K562 (cell line): Measurements from ENCODE around the gene STPG4. TPM values are rescaled to one million over a fixed set of nuclear protein-coding genes. Genes with fewer than 3 reads are reported as not detected.

Experiments used
- ATAC-seq: fragments of 200-7000 bp; cut with Tn5 transposase; 3 replicates; pipeline ENCODE4 v1.9.1; 2020; ENCODE audit warnings: moderate library complexity
- BruUV-seq: library from RNA; stranded (reverse); fragments of 400-500 nt; replicated peaks from 2 replicates; lab custom pipeline; 2021; lab: Mats Ljungman, UMichigan
- CTCF ChIA-PET: fragments of 300-600 bp; formaldehyde crosslinking; extraction: SDS; loops from one replicate; lab custom pipeline; 2021; ENCODE audit warnings: low intra/inter-chr PET ratio; lab: Yijun Ruan, JAX
- POLR2A ChIA-PET: fragments of 300-600, 350-650 bp; sonication (Branson Sonifier 250); formaldehyde crosslinking; extraction: SDS; loops from one replicate; lab custom pipeline; 2021; ENCODE audit warnings: antibody characterized with exemption, inconsistent platforms; lab: Yijun Ruan, JAX
- DNase-seq, 4 experiments: peaks; one replicate each; pipeline versions ENCODE4 v3.0.0 to v3.0.0-alpha.2; 2011 to 2018; ENCODE audit warnings: low spot score in 3 of 4, mixed read lengths in 3 of 4; ENCODE audit errors: extremely low read depth in 1 of 4
- FAIRE-seq: peaks from 2 replicates; lab custom pipeline; 2011; peaks lifted over from hg19 to GRCh38; lab: Jason Lieb, UNC
- H2AFZ ChIP-seq: 2 replicates; pipeline ENCODE4 v1.6.0; 2011; ENCODE audit warnings: low read depth, low read length, control low read depth, inconsistent platforms
- H3K27ac ChIP-seq: fragments of 200-600 bp; 3 replicates; pipeline ENCODE4 v1.8.0; 2011; ENCODE audit warnings: low read depth, mild to moderate bottlenecking, control low read depth, inconsistent platforms, low read length, moderate library complexity, mixed read lengths; ENCODE audit errors: extremely low read depth
- H3K27me3 ChIP-seq, 2 experiments: fragments of 300-600 bp in 1 of 2; 2 replicates in 1 of 2; 3 replicates in 1 of 2; pipeline versions ENCODE4 v1.6.0 to v1.8.0; 2011; ENCODE audit warnings: inconsistent platforms in 2 of 2, low read length in 2 of 2, mild to moderate bottlenecking in 1 of 2, mixed read lengths in 1 of 2, moderate library complexity in 1 of 2; ENCODE audit not compliant: control insufficient read depth in 2 of 2, insufficient read depth in 2 of 2
- H3K36me3 ChIP-seq: fragments of 300-600 bp; 3 replicates; pipeline ENCODE4 v1.8.0; 2011; ENCODE audit warnings: mild to moderate bottlenecking, low read length, inconsistent platforms; ENCODE audit not compliant: control insufficient read depth, insufficient read depth
- H3K4me1 ChIP-seq, 2 experiments: fragments of 200-600 bp in 1 of 2; replicated peaks in 1 of 2; 2 replicates in 1 of 2; 3 replicates in 1 of 2; pipeline versions ENCODE4 v1.5.1 to v1.8.0; 2011; ENCODE audit warnings: inconsistent platforms in 2 of 2, low read length in 2 of 2, mild to moderate bottlenecking in 1 of 2, mixed read lengths in 1 of 2, moderate library complexity in 1 of 2; ENCODE audit not compliant: control insufficient read depth in 2 of 2, insufficient read depth in 2 of 2
- H3K4me2 ChIP-seq: 2 replicates; pipeline ENCODE4 v1.6.1; 2011; ENCODE audit warnings: low read length, control low read depth, inconsistent platforms, mixed read lengths; ENCODE audit not compliant: insufficient read depth
- H3K4me3 ChIP-seq: fragments of 200-600 bp; sonication (generic), shearing (Covaris generic); 2 replicates; pipeline ENCODE4 v1.5.1; 2016; ENCODE audit warnings: control low read depth, inconsistent platforms
- H3K79me2 ChIP-seq: fragments of 200-600 bp; 3 replicates; pipeline ENCODE4 v1.8.0; 2011; ENCODE audit warnings: low read length, inconsistent platforms; ENCODE audit not compliant: control insufficient read depth, insufficient read depth
- H3K9ac ChIP-seq, 2 experiments: 2 replicates each; pipeline versions ENCODE4 v1.6.0 to v1.6.1; 2011; ENCODE audit warnings: low read depth in 2 of 2, low read length in 2 of 2, control low read depth in 1 of 2, inconsistent platforms in 1 of 2, mild to moderate bottlenecking in 1 of 2, mixed read lengths in 1 of 2; ENCODE audit not compliant: insufficient read depth in 1 of 2
- H3K9me1 ChIP-seq: one replicate; pipeline ENCODE4 v1.6.0; 2011; ENCODE audit warnings: inconsistent platforms, mild to moderate bottlenecking, low read length, moderate library complexity; ENCODE audit not compliant: control insufficient read depth, insufficient read depth
- H3K9me3 ChIP-seq: replicated peaks from 2 replicates; pipeline ENCODE4 v1.5.1; 2011; ENCODE audit warnings: low read depth, low read length, inconsistent platforms; ENCODE audit not compliant: control insufficient read depth, insufficient read depth
- H4K20me1 ChIP-seq: replicated peaks from 2 replicates; pipeline ENCODE4 v1.6.1; 2011; ENCODE audit warnings: low read length, inconsistent platforms, mixed read lengths; ENCODE audit not compliant: control insufficient read depth, insufficient read depth
- BMI1 ChIP-seq: fragments of 150-350 bp; IDR thresholded peaks from 2 replicates; pipeline ENCODE4 v1.6.1; 2014; ENCODE audit warnings: low read length
- WGBS: fragments of 100-300 bp; shearing (Covaris generic); methylation state at CpG from one replicate; pipeline ENCODE4 v1.1.6; 2016; ENCODE audit warnings: low coverage, mixed read lengths; ENCODE audit not compliant: insufficient coverage; ENCODE audit errors: missing lambda C conversion rate; 5-methylcytosine and 5-hydroxymethylcytosine counted together
- in situ Hi-C: fragments of 300-500 bp; cut with MboI; formaldehyde crosslinking; loops from 4 replicates; pipeline ENCODE4 v1.15.0; 2018; ENCODE audit warnings: inconsistent platforms, mixed read lengths
- intact Hi-C: fragments of 100-400 bp; cut with micrococcal nuclease; formaldehyde crosslinking; loops from 2 replicates; pipeline ENCODE4 v1.14.2; 2022
- polyA plus RNA-seq, 8 experiments: library from polyadenylated mRNA; depleted of rRNA in 4 of 8; stranded (reverse) in 5 of 8; unstranded in 3 of 8; fragments of >200 nt; fragmentation: Nextera tagmentation in 2 of 8; fragmentation: Illumina TruSeq in 1 of 8; extraction: Ambion mirVana in 2 of 8; extraction: Trizol in 1 of 8; gene quantifications; 2 replicates each; pipeline versions ENCODE4 v1.2.1 to v1.2.3, GENCODE V29; 2011 to 2014; ENCODE audit warnings: inconsistent platforms in 1 of 8, missing spikeins in 1 of 8
- total RNA-seq, 7 experiments: library from RNA; depleted of rRNA in 6 of 7; stranded (reverse); fragments of >200 nt in 6 of 7; fragmentation: Illumina TruSeq in 2 of 7; extraction: Trizol in 2 of 7; gene quantifications; 2 replicates each; pipeline versions ENCODE4 v1.2.1 to v1.2.3, GENCODE V29; 2011 to 2021; ENCODE audit warnings: low replicate concordance in 1 of 7
- TF ChIP-seq, protein P1 (sequence below): sonication (generic); formaldehyde crosslinking; IDR thresholded peaks from 2 replicates; pipeline ENCODE4 v1.9.0; 2022; ENCODE audit warnings: mild to moderate bottlenecking, missing genetic modification reagents
- TF ChIP-seq, protein P2 (sequence below): IDR thresholded peaks from 2 replicates; pipeline ENCODE4 v1.6.1; 2012; ENCODE audit warnings: low read depth, low read length, improper control_type of control experiment, borderline replicate concordance

Gene STPG4
- total and polyA plus RNA-seq, 9 of the 15 experiments (the other 6 are each of a cell fraction or from before 2014, with no cell fraction given): 0.10 to 0.68 (median 0.22) TPM; not detected in 6

DNA sequence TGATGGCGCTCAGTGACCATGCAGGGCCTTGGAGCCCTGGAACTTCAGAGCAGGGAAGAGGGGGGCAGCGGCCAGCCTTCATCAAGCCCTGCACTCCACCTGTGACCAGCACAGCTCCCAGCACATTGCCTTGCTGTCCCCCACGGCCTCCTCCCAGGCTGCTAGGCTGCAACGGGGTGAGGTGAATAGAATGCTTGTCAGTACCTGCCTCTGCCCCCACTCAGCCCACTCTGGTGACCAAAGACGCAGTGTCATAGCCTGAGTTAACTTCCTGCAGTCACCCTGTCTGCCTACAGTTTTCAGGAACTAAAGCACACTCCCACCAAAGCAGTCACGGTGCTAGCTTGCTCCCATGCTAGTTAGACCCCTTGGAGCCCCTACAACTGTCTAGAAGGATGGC lies 72.1 kb downstream of the STPG4 start:
- ATAC-seq (no peak; the same call in 2 of the 3 replicates), FAIRE-seq (no peak)
- no TSS peak for BruUV-seq

More for the DNA sequence above, 72.1 kb downstream of the STPG4 start:
- Histone ChIP-seq H3K4me3 (no peak overlapping the region), H3K36me3 (no peaks in the 10 kb centered on the region), H4K20me1 (peaks cover 18% of the 10 kb centered on the region), H3K4me2 (no peak overlapping the region), H3K9me1 (no peaks in the 10 kb centered on the region), H3K27me3 (no peaks in the 10 kb centered on the region), H3K4me1 (peaks cover 21 to 31% of the 10 kb centered on the region in 2 experiments), H3K9ac (peak overlapping the region in 1 of 2 experiments; percentile 55; a peak in 1 of 4 replicates), H2AFZ (no peak overlapping the region), H3K27ac (no peak overlapping the region), H3K9me3 (no peaks in the 10 kb centered on the region), H3K79me2 (no peaks in the 10 kb centered on the region)
- POLR2A ChIA-PET: no interaction called here
- TF ChIP-seq BMI1: no peak
- TF ChIP-seq, protein P1, sequence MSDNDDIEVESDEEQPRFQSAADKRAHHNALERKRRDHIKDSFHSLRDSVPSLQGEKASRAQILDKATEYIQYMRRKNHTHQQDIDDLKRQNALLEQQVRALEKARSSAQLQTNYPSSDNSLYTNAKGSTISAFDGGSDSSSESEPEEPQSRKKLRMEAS (CRISPR knock-in tag): peak; percentile 24; the same call in 1 of the 2 replicates
- TF ChIP-seq, protein P2, sequence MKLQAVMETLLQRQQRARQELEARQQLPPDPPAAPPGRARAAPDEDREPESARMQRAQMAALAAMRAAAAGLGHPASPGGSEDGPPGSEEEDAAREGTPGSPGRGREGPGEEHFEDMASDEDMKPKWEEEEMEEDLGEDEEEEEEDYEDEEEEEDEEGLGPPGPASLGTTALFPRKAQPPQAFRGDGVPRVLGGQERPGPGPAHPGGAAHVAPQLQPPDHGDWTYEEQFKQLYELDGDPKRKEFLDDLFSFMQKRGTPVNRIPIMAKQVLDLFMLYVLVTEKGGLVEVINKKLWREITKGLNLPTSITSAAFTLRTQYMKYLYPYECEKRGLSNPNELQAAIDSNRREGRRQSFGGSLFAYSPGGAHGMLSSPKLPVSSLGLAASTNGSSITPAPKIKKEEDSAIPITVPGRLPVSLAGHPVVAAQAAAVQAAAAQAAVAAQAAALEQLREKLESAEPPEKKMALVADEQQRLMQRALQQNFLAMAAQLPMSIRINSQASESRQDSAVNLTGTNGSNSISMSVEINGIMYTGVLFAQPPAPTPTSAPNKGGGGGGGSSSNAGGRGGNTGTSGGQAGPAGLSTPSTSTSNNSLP: no peak
- no peak for DNase-seq
- intact Hi-C loops: no loop called here
- in situ Hi-C loops: no loop called here
- CTCF ChIA-PET: no interaction called here
- 32% methylated on average over 6 of the region's 6 CpGs for WGBS
